SK-N-SH (cell line): ENCODE data around the gene ALG9. TPM values are rescaled to one million over a fixed set of nuclear protein-coding genes. Genes with fewer than 3 reads are reported as not detected.

Experiments used
- CTCF ChIA-PET: fragments of 300-600, 350-600 bp; formaldehyde crosslinking; extraction: SDS; loops from one replicate; lab custom pipeline; 2021; lab: Yijun Ruan, JAX
- POLR2A ChIA-PET: fragments of 350-600 bp; sonication (Branson Sonifier 250); formaldehyde crosslinking; extraction: SDS; loops from one replicate; lab custom pipeline; 2020; ENCODE audit warnings: antibody characterized with exemption, inconsistent platforms; lab: Yijun Ruan, JAX
- DNase-seq: peaks from one replicate; pipeline ENCODE4 v3.0.0; 2012
- H2AFZ ChIP-seq: fragments of 200-600 bp; sonication (generic); 2 replicates; pipeline ENCODE4 v1.8.1; 2016; ENCODE audit warnings: antibody characterized with exemption, mild to moderate bottlenecking, low read depth
- H3F3A ChIP-seq: fragments of 200-600 bp; sonication (generic); replicated peaks from 2 replicates; pipeline ENCODE3; 2016; ENCODE audit warnings: antibody characterized with exemption, mild to moderate bottlenecking; ENCODE audit not compliant: insufficient read depth
- H3K27ac ChIP-seq, 2 experiments: fragments of 200-500 bp in 1 of 2; fragments of 200-600 bp in 1 of 2; sonication (Bioruptor generic) in 1 of 2; sonication (generic), shearing (Covaris generic) in 1 of 2; 2 replicates each; pipeline versions ENCODE4 v1.5.1 to v1.6.1; 2014 to 2016; ENCODE audit warnings: low read depth in 2 of 2, inconsistent platforms in 1 of 2, low read length in 1 of 2, mild to moderate bottlenecking in 1 of 2, mixed read lengths in 1 of 2
- H3K27me3 ChIP-seq: fragments of 200-600 bp; sonication (generic), shearing (Covaris generic); 2 replicates; pipeline ENCODE4 v1.6.1; 2016; ENCODE audit warnings: mixed run types; ENCODE audit not compliant: insufficient read depth
- H3K36me3 ChIP-seq, 2 experiments: fragments of 200-500 bp in 1 of 2; fragments of 200-600 bp in 1 of 2; sonication (Bioruptor generic) in 1 of 2; sonication (generic) in 1 of 2; replicated peaks in 1 of 2; 2 replicates each; pipeline versions ENCODE3 to v1.5.1; 2014 to 2016; ENCODE audit warnings: low read length in 1 of 2, mild to moderate bottlenecking in 1 of 2; ENCODE audit not compliant: insufficient read depth in 2 of 2, control insufficient read depth in 1 of 2
- H3K4me1 ChIP-seq, 2 experiments: fragments of 200-500 bp in 1 of 2; fragments of 200-600 bp in 1 of 2; sonication (Bioruptor generic) in 1 of 2; sonication (generic), shearing (Covaris generic) in 1 of 2; 2 replicates each; pipeline versions ENCODE4 v1.5.1 to v1.6.1; 2014 to 2016; ENCODE audit warnings: low read depth in 1 of 2, low read length in 1 of 2, mixed run types in 1 of 2; ENCODE audit not compliant: insufficient read depth in 2 of 2, control insufficient read depth in 1 of 2
- H3K4me2 ChIP-seq: fragments of 200-600 bp; sonication (generic), shearing (Covaris generic); 2 replicates; pipeline ENCODE4 v1.6.1; 2017; ENCODE audit warnings: mixed run types
- H3K4me3 ChIP-seq, 2 experiments: fragments of 200-500 bp in 1 of 2; fragments of 200-600 bp in 1 of 2; sonication (Bioruptor generic) in 1 of 2; sonication (generic), shearing (Covaris generic) in 1 of 2; 2 replicates each; pipeline versions ENCODE4 v1.5.1 to v1.8.1; 2014 to 2016; ENCODE audit warnings: low read depth in 2 of 2, inconsistent platforms in 1 of 2, low read length in 1 of 2, mild to moderate bottlenecking in 1 of 2, mixed read lengths in 1 of 2, moderate library complexity in 1 of 2
- H3K79me2 ChIP-seq: fragments of 200-600 bp; sonication (generic); 2 replicates; pipeline ENCODE4 v1.8.1; 2017; ENCODE audit warnings: mild to moderate bottlenecking; ENCODE audit not compliant: insufficient read depth
- H3K9ac ChIP-seq: fragments of 200-600 bp; sonication (generic); 2 replicates; pipeline ENCODE4 v1.6.1; 2017; ENCODE audit warnings: mixed run types
- H3K9me2 ChIP-seq: fragments of 200-600 bp; sonication (generic); 2 replicates; pipeline ENCODE4 v1.6.1; 2017; ENCODE audit warnings: mixed run types
- H3K9me3 ChIP-seq: fragments of 200-600 bp; sonication (generic); 2 replicates; pipeline ENCODE4 v1.6.1; 2017; ENCODE audit warnings: mixed run types, mild to moderate bottlenecking, moderate library complexity
- H4K20me1 ChIP-seq: fragments of 200-600 bp; sonication (generic); 2 replicates; pipeline ENCODE4 v1.6.1; 2017; ENCODE audit warnings: mild to moderate bottlenecking, mixed run types; ENCODE audit not compliant: insufficient read depth
- ELF1 ChIP-seq: IDR thresholded peaks from 2 replicates; pipeline ENCODE4 v1.4.0; 2012
- EP300 ChIP-seq, 2 experiments: IDR thresholded peaks; 2 replicates each; pipeline versions ENCODE4 v1.4.0 to v1.6.1; 2012; ENCODE audit warnings: borderline replicate concordance in 1 of 2, low read depth in 1 of 2, low read length in 1 of 2
- EZH2phosphoT487 ChIP-seq: fragments of 200-600 bp; sonication (generic); IDR thresholded peaks from 2 replicates; pipeline ENCODE4 v1.6.1; 2017; ENCODE audit warnings: low read depth, mixed run types, mild to moderate bottlenecking, antibody characterized with exemption, moderate library complexity, borderline replicate concordance
- FOSL2 ChIP-seq: IDR thresholded peaks from 2 replicates; pipeline ENCODE4 v1.4.0; 2012; ENCODE audit warnings: low read depth, mild to moderate bottlenecking, moderate library complexity, borderline replicate concordance
- GABPA ChIP-seq: IDR thresholded peaks from 2 replicates; pipeline ENCODE4 v1.4.0; 2012; ENCODE audit warnings: low read depth, mild to moderate bottlenecking
- MEF2A ChIP-seq: IDR thresholded peaks from 2 replicates; pipeline ENCODE4 v1.4.0; 2012; ENCODE audit warnings: low read depth, borderline replicate concordance
- NFIC ChIP-seq: IDR thresholded peaks from 2 replicates; pipeline ENCODE4 v1.4.0; 2012; ENCODE audit warnings: borderline replicate concordance
- NRF1 ChIP-seq: IDR thresholded peaks from 2 replicates; pipeline ENCODE4 v1.6.1; 2012; ENCODE audit warnings: low read depth, mild to moderate bottlenecking, low read length
- RFX5 ChIP-seq: IDR thresholded peaks from 2 replicates; pipeline ENCODE4 v1.6.1; 2012; ENCODE audit warnings: mild to moderate bottlenecking, improper control_type of control experiment, low read length
- RXRA ChIP-seq: IDR thresholded peaks from 2 replicates; pipeline ENCODE4 v1.4.0; 2012; ENCODE audit warnings: low read depth, mild to moderate bottlenecking, borderline replicate concordance
- SIN3A ChIP-seq: IDR thresholded peaks from 2 replicates; pipeline ENCODE4 v1.6.1; 2012; ENCODE audit warnings: low read depth, mild to moderate bottlenecking, low read length, moderate library complexity, borderline replicate concordance
- TAF1 ChIP-seq: IDR thresholded peaks from 2 replicates; pipeline ENCODE4 v1.6.1; 2012; ENCODE audit warnings: low read depth, mild to moderate bottlenecking, low read length, moderate library complexity, borderline replicate concordance
- TCF12 ChIP-seq: IDR thresholded peaks from 2 replicates; pipeline ENCODE4 v1.4.0; 2012
- TEAD4 ChIP-seq: IDR thresholded peaks from 2 replicates; pipeline ENCODE4 v1.4.0; 2012; ENCODE audit warnings: mild to moderate bottlenecking, borderline replicate concordance; ENCODE audit not compliant: insufficient read depth
- WGBS: methylation state at CpG from one replicate; pipeline ENCODE4 v1.1.6; 2017; ENCODE audit warnings: low lambda C conversion rate; 5-methylcytosine and 5-hydroxymethylcytosine counted together
- polyA plus RNA-seq, 3 experiments: library from polyadenylated mRNA; depleted of rRNA; stranded (reverse); fragments of >200 nt; gene quantifications; 2 replicates each; pipeline ENCODE4 v1.2.3, GENCODE V29; 2012
- TF ChIP-seq, protein P1 (sequence below): IDR thresholded peaks from 2 replicates; pipeline ENCODE4 v1.6.1; 2012; ENCODE audit warnings: mild to moderate bottlenecking, low read depth, low read length, moderate library complexity
- TF ChIP-seq, protein P2 (sequence below): fragments of 150-350 bp; IDR thresholded peaks from 2 replicates; pipeline ENCODE4 v1.6.1; 2017; ENCODE audit warnings: antibody characterized with exemption, low read length, low read depth, borderline replicate concordance
- TF ChIP-seq, protein P3 (sequence below): IDR thresholded peaks from 2 replicates; pipeline ENCODE4; 2012
- TF ChIP-seq, protein P4 (sequence below): IDR thresholded peaks from 2 replicates; pipeline ENCODE4 v1.4.0; 2012; ENCODE audit warnings: low read depth, borderline replicate concordance

Gene ALG9
- polyA plus RNA-seq, 1 of the 3 experiments (the other 2 are of a cell fraction) = 17.9 TPM

DNA sequence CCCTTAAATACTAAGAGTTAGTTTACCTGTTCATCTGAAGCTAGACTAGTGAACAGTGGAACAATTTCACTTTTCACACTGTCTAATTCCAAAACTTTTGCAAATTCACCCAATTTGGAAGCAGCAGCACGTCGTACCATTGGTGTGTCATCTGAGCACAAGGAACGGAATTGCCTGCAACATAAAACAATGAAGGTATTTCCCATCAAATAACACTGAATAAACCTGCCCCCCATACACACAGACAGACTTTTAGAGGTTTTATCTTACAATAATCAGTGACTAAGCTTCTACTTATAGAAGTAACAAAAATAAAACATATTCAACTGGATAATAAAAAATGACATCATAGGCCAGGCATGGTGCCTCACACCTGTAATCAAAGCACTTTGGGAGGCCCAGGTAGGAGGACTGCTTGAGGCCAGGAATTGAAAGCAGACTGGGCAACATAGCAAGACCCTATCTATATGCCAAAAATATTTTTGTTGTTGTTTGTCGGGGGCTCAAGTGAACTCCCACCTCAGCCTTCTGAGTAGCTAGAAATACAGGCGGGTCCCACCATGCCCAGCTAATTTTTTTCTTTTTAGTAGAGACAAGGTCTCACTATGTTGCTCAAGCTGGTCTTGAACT is 111.5 kb downstream of the ALG9 start:
- Histone ChIP-seq H3K4me1 (peaks cover 0 to 3% of the 10 kb centered on the region in 2 experiments; a peak in 2 of 4 replicates), H3K4me2 (no peak overlapping the region), H3K27me3 (no peaks in the 10 kb centered on the region)
- TF ChIP-seq NFIC (no peak), NRF1 (no peak), RFX5 (no peak)
- TF ChIP-seq, all 33 proteins: peak for 0
- no peaks in the 10 kb centered on the region for H3K9me2 ChIP-seq
- peaks cover 43% of the 10 kb centered on the region for H3K79me2 ChIP-seq
- H3K9ac ChIP-seq = no peak overlapping the region
- CTCF ChIA-PET = interaction anchor here (0.9 to 3.0 kb wide), 3 partner anchors 13 to 155 kb away, joined by 3 to 12 read pairs (median 3); no protein-coding TSS in a partner anchor
- peaks cover 59 to 74% of the 10 kb centered on the region in 2 experiments for H3K36me3 ChIP-seq
- H3F3A ChIP-seq = peaks cover 6% of the 10 kb centered on the region
- no peak overlapping the region for H3K4me3 ChIP-seq
- WGBS = 91% methylated on average over 5 of the region's 5 CpGs
- POLR2A ChIA-PET = no interaction called here
- no peak for DNase-seq
- no peak overlapping the region for H3K27ac ChIP-seq
- no peak overlapping the region for H2AFZ ChIP-seq
- H3K9me3 ChIP-seq = no peaks in the 10 kb centered on the region
- no peaks in the 10 kb centered on the region for H4K20me1 ChIP-seq

DNA sequence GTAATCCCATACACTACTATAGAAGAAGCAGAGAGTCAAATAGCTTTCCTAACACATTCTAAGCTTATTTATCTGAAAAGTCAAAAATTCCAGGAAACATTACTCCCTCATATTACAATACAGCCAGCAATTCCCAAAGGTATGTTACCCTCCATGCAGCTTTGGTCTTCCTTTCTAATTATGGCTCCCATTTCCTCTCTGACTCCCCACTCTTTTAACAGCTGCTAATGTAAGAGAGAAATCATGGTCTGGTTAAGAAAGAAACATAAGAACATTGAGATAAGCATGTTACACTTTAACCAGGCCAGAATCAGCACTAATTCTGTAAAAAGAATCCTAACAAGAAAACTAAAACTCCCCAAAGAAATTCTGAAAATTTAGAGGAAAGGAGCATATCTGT is 112.0 kb downstream of the ALG9 start:
- TF ChIP-seq SIN3A (no peak), ELF1 (no peak), NFIC (no peak), TAF1 (no peak), MEF2A (no peak), TEAD4 (no peak), EZH2phosphoT487 (no peak), FOSL2 (no peak), GABPA (no peak), TCF12 (no peak), NRF1 (no peak), RXRA (no peak), EP300 (IDR thresholded peaks at IDR 0.05; ENCODE audit: borderline replicate concordance in 1 of 2, low read depth in 1 of 2, low read length in 1 of 2) (no peak)
- TF ChIP-seq, protein P1, sequence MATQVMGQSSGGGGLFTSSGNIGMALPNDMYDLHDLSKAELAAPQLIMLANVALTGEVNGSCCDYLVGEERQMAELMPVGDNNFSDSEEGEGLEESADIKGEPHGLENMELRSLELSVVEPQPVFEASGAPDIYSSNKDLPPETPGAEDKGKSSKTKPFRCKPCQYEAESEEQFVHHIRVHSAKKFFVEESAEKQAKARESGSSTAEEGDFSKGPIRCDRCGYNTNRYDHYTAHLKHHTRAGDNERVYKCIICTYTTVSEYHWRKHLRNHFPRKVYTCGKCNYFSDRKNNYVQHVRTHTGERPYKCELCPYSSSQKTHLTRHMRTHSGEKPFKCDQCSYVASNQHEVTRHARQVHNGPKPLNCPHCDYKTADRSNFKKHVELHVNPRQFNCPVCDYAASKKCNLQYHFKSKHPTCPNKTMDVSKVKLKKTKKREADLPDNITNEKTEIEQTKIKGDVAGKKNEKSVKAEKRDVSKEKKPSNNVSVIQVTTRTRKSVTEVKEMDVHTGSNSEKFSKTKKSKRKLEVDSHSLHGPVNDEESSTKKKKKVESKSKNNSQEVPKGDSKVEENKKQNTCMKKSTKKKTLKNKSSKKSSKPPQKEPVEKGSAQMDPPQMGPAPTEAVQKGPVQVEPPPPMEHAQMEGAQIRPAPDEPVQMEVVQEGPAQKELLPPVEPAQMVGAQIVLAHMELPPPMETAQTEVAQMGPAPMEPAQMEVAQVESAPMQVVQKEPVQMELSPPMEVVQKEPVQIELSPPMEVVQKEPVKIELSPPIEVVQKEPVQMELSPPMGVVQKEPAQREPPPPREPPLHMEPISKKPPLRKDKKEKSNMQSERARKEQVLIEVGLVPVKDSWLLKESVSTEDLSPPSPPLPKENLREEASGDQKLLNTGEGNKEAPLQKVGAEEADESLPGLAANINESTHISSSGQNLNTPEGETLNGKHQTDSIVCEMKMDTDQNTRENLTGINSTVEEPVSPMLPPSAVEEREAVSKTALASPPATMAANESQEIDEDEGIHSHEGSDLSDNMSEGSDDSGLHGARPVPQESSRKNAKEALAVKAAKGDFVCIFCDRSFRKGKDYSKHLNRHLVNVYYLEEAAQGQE = no peak
- TF ChIP-seq, protein P2, sequence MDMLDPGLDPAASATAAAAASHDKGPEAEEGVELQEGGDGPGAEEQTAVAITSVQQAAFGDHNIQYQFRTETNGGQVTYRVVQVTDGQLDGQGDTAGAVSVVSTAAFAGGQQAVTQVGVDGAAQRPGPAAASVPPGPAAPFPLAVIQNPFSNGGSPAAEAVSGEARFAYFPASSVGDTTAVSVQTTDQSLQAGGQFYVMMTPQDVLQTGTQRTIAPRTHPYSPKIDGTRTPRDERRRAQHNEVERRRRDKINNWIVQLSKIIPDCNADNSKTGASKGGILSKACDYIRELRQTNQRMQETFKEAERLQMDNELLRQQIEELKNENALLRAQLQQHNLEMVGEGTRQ = no peak
- TF ChIP-seq, protein P3, sequence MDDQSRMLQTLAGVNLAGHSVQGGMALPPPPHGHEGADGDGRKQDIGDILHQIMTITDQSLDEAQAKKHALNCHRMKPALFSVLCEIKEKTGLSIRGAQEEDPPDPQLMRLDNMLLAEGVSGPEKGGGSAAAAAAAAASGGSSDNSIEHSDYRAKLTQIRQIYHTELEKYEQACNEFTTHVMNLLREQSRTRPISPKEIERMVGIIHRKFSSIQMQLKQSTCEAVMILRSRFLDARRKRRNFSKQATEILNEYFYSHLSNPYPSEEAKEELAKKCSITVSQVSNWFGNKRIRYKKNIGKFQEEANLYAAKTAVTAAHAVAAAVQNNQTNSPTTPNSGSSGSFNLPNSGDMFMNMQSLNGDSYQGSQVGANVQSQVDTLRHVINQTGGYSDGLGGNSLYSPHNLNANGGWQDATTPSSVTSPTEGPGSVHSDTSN = no peak
- TF ChIP-seq, protein P4, sequence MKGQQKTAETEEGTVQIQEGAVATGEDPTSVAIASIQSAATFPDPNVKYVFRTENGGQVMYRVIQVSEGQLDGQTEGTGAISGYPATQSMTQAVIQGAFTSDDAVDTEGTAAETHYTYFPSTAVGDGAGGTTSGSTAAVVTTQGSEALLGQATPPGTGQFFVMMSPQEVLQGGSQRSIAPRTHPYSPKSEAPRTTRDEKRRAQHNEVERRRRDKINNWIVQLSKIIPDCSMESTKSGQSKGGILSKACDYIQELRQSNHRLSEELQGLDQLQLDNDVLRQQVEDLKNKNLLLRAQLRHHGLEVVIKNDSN = no peak
- no peak overlapping the region for H3K4me3 ChIP-seq
- no peaks in the 10 kb centered on the region for H4K20me1 ChIP-seq
- H3K36me3 ChIP-seq = peaks cover 64 to 79% of the 10 kb centered on the region in 2 experiments
- no peaks in the 10 kb centered on the region for H3K9me2 ChIP-seq
- ChIA-PET POLR2A (no interaction called here), CTCF (interaction anchor here (0.9 to 3.0 kb wide), 2 partner anchors 124 to 155 kb away, joined by 3 to 12 read pairs; no protein-coding TSS in a partner anchor)
- peaks cover 38% of the 10 kb centered on the region for H3K79me2 ChIP-seq
- no peak for DNase-seq
- no peak overlapping the region for H3K4me2 ChIP-seq
- H3K27me3 ChIP-seq = no peaks in the 10 kb centered on the region
- H3K27ac ChIP-seq = no peak overlapping the region
- peaks cover 6% of the 10 kb centered on the region for H3F3A ChIP-seq
- no peak overlapping the region for H3K9ac ChIP-seq
- H3K9me3 ChIP-seq = no peaks in the 10 kb centered on the region
- no peak overlapping the region for H2AFZ ChIP-seq
- no peaks in the 10 kb centered on the region; a peak in 1 of 4 replicates for H3K4me1 ChIP-seq
